ENCODE results near the gene ALK.

ALK gene

GRCh38 chr2:29900971-29901633 is 20.3 kb downstream of the ALK start:
- no peak for FAIRE-seq

- no peak for FAIRE-seq
Measured at GRCh38 chr2:29898999-29899398, 22.4 kb downstream of the ALK start.

GRCh38 chr2:29894822-29895614 is 26.4 kb downstream of the ALK start:
- no peak for FAIRE-seq

- no peak for FAIRE-seq
Measured at GRCh38 chr2:29892585-29893259, 28.7 kb downstream of the ALK start.

GRCh38 chr2:29881089-29881730 is 40.2 kb downstream of the ALK start:
- FAIRE-seq, result no peak

GRCh38 chr2:29880084-29880483 is 41.3 kb downstream of the ALK start:
- no peak for FAIRE-seq

- no peak for FAIRE-seq
Measured at GRCh38 chr2:29879456-29879855, 41.9 kb downstream of the ALK start.

- FAIRE-seq, result no peak
Measured at GRCh38 chr2:29878898-29879297, 42.5 kb downstream of the ALK start.

GRCh38 chr2:29876374-29876773 is 45.0 kb downstream of the ALK start:
- no peak for FAIRE-seq

- FAIRE-seq, result no peak
Measured at GRCh38 chr2:29874745-29875144, 46.6 kb downstream of the ALK start.

GRCh38 chr2:29872870-29873269 is 48.5 kb downstream of the ALK start:
- FAIRE-seq, result no peak

GRCh38 chr2:29871541-29871940 is 49.8 kb downstream of the ALK start:
- no peak for FAIRE-seq

- no peak for FAIRE-seq
Measured at GRCh38 chr2:29865512-29865911, 55.9 kb downstream of the ALK start.

- no peak for FAIRE-seq
Measured at GRCh38 chr2:29864988-29865387, 56.4 kb downstream of the ALK start.

GRCh38 chr2:29855924-29856639 is 65.3 kb downstream of the ALK start:
- no peak for FAIRE-seq

GRCh38 chr2:29850794-29851193 is 70.6 kb downstream of the ALK start:
- FAIRE-seq, result no peak

- FAIRE-seq, result no peak
Measured at GRCh38 chr2:29848566-29849310, 72.6 kb downstream of the ALK start.

- no peak for FAIRE-seq
Measured at GRCh38 chr2:29847886-29848285, 73.5 kb downstream of the ALK start.

GRCh38 chr2:29844713-29845326 is 76.6 kb downstream of the ALK start:
- FAIRE-seq, result no peak

- FAIRE-seq, result no peak
Measured at GRCh38 chr2:29841386-29842004, 79.9 kb downstream of the ALK start.

- no peak for FAIRE-seq
Measured at GRCh38 chr2:29839306-29839705, 82.1 kb downstream of the ALK start.

All from A204.1 (cell line).